ENCODE measurements around the gene UPK3BL2. TPM values are rescaled to one million over a fixed set of nuclear protein-coding genes. Genes with fewer than 3 reads are reported as not detected.
"Not testable (repeated sequence)": the region's sequence is repeated elsewhere in the genome, so short reads cannot be mapped to it uniquely, and the experiment has no call there.

The UPK3BL2 gene
- total and polyA plus RNA-seq, 2 of the 4 experiments (the other 2 are of a cell fraction) = 0.18 to 5.7 TPM

GRCh38 chr7:102574607-102575006 lies 31.1 kb upstream of the UPK3BL2 start:
- H3K79me1 ChIP-seq (ENCODE audit: low read depth in 1 of 2, low read length in 2 of 2); ATAC-seq (ENCODE audit: low read depth); H2AK5ac ChIP-seq (ENCODE audit: low read depth, low read length); dilution Hi-C loops (cut with HindIII; ENCODE audit: low sequenced_read_pairs, unreplicated experiment); H4K8ac ChIP-seq (ENCODE audit: low read depth in 2 of 2, low read length in 2 of 2); H4K5ac ChIP-seq (ENCODE audit: low read depth, low read length); H3K4me1 ChIP-seq (ENCODE audit: control insufficient read depth, insufficient read depth, low read length); H4K20me1 ChIP-seq (ENCODE audit: insufficient read depth, low read length); BruUV-seq (replicated peaks); POLR2A ChIA-PET (ENCODE audit: unreplicated experiment); H4K91ac ChIP-seq (ENCODE audit: insufficient read depth, low read depth, low read length); H3K27me3 ChIP-seq (ENCODE audit: control insufficient read depth, insufficient read depth, low read length); H3K4ac ChIP-seq (ENCODE audit: low read depth, low read length); H2BK5ac ChIP-seq (ENCODE audit: low read depth, low read length, poor library complexity, severe bottlenecking); H3K27ac ChIP-seq (ENCODE audit: insufficient read depth, low read length); H3K4me3 ChIP-seq (ENCODE audit: insufficient read depth, low read depth, low read length); H2AK9ac ChIP-seq (replicated peaks; ENCODE audit: low read depth, low read length, poor library complexity); H3K36me3 ChIP-seq (ENCODE audit: control insufficient read depth, insufficient read depth, low read length); intact Hi-C loops (cut with micrococcal nuclease); H2BK15ac ChIP-seq (ENCODE audit: low read depth, low read length); H2BK20ac ChIP-seq (ENCODE audit: low read depth, low read length); H3K4me2 ChIP-seq (ENCODE audit: low read depth, low read length); DNase-seq; H3K56ac ChIP-seq (ENCODE audit: extremely low read depth, insufficient read depth, low read length); H3K23ac ChIP-seq (ENCODE audit: low read depth, low read length); in situ Hi-C loops (cut with MboI; ENCODE audit: low sequenced_read_pairs); H3K14ac ChIP-seq (replicated peaks; ENCODE audit: low read depth, low read length); H3K9ac ChIP-seq (ENCODE audit: low read depth, low read length); H2BK120ac ChIP-seq (ENCODE audit: low read depth, low read length); H2AFZ ChIP-seq (replicated peaks; ENCODE audit: low read length, poor library complexity); H3K18ac ChIP-seq (ENCODE audit: low read depth, low read length); CTCF ChIA-PET; H3K9me1 ChIP-seq (ENCODE audit: insufficient read depth, low read length); H3K9me3 ChIP-seq (ENCODE audit: control insufficient read depth, insufficient read depth, low read length): not testable (repeated sequence)
- no CpG with 5 or more reads among the region's 6 CpGs for WGBS, 2 experiments (ENCODE audit: extremely low coverage in 2 of 2, insufficient read length in 1 of 2)
